GM12864 (cell line): ENCODE measurements around the gene MARS2.
"Not testable (repeated sequence)": the region's sequence is repeated elsewhere in the genome, so short reads cannot be mapped to it uniquely, and the experiment has no call there.

Experiments
- DNase-seq: peaks from one replicate; pipeline ENCODE4 v3.0.0-alpha.2; 2011; ENCODE audit warnings: low read depth
- H3K4me3 ChIP-seq: 2 replicates; pipeline ENCODE4 v1.5.1; 2011; ENCODE audit warnings: mild to moderate bottlenecking, low read depth, low read length, control low read depth
- CTCF ChIP-seq: IDR thresholded peaks from 2 replicates; pipeline ENCODE4 v1.5.1; 2011; ENCODE audit warnings: low read depth, mild to moderate bottlenecking, moderate library complexity, low read length, control low read depth, inconsistent platforms; ENCODE audit errors: missing control alignments

MARS2 gene

GRCh38 chr2:197717863-197718262 is 12.7 kb downstream of the MARS2 start:
- no peak for TF ChIP-seq CTCF
- no peak for DNase-seq
- H3K4me3 ChIP-seq, result no peak overlapping the region

- DNase-seq, result no peak
- no peak overlapping the region for H3K4me3 ChIP-seq
- TF ChIP-seq CTCF, result no peak
Measured at GRCh38 chr2:197727011-197727410, 21.8 kb downstream of the MARS2 start.

- H3K4me3 ChIP-seq, DNase-seq: not testable (repeated sequence)
Measured at GRCh38 chr2:197728555-197729544, 23.7 kb downstream of the MARS2 start.

- TF ChIP-seq CTCF, result no peak
- H3K4me3 ChIP-seq, result no peak overlapping the region
Measured at GRCh38 chr2:197740200-197740599, 35.0 kb downstream of the MARS2 start.

More at GRCh38 chr2:197740200-197740599, 35.0 kb downstream of the MARS2 start:
- no peak for DNase-seq
